Spleen (tissue), 11 donors: ENCODE measurements around the gene MST1. TPM values are rescaled to one million over a fixed set of nuclear protein-coding genes. Genes with fewer than 3 reads are reported as not detected.

Experiments
- DNase-seq: peaks from one replicate; pipeline ENCODE4 v3.0.0-alpha.2; 2020
- H3K27ac ChIP-seq, 8 donors: fragments of 200-600 bp; sonication (generic) in 7 of 8; 1 replicate in 4 of 8; 2 replicates in 4 of 8; pipeline versions ENCODE4 v1.5.0 to v1.8.0; 2016 to 2021; ENCODE audit warnings: inconsistent platforms in 4 of 8, mild to moderate bottlenecking in 4 of 8, moderate library complexity in 1 of 8
- H3K27me3 ChIP-seq, 7 donors: fragments of 200-600 bp; sonication (generic) in 6 of 7; replicated peaks in 1 of 7; 1 replicate in 4 of 7; 2 replicates in 3 of 7; pipeline versions ENCODE4 v1.5.0 to v1.8.0; 2016 to 2021; ENCODE audit warnings: inconsistent platforms in 3 of 7, mild to moderate bottlenecking in 1 of 7
- H3K36me3 ChIP-seq, 6 donors: fragments of 200-600 bp; sonication (generic) in 5 of 6; 1 replicate in 4 of 6; 2 replicates in 2 of 6; pipeline versions ENCODE4 v1.5.0 to v1.8.0; 2016 to 2021; ENCODE audit warnings: inconsistent platforms in 2 of 6
- H3K4me1 ChIP-seq, 6 donors: fragments of 200-600 bp; sonication (generic) in 5 of 6; 1 replicate in 3 of 6; 2 replicates in 3 of 6; pipeline versions ENCODE4 v1.5.0 to v1.8.0; 2016 to 2021; ENCODE audit warnings: inconsistent platforms in 3 of 6
- H3K4me3 ChIP-seq, 8 donors: fragments of 200-600 bp; sonication (generic) in 7 of 8; 1 replicate in 4 of 8; 2 replicates in 4 of 8; pipeline versions ENCODE4 v1.5.0 to v1.8.0; 2016 to 2021; ENCODE audit warnings: inconsistent platforms in 4 of 8, mild to moderate bottlenecking in 4 of 8, moderate library complexity in 2 of 8
- H3K9me3 ChIP-seq, 8 donors: fragments of 200-600 bp; sonication (generic) in 7 of 8; 1 replicate in 4 of 8; 2 replicates in 4 of 8; pipeline versions ENCODE4 v1.5.0 to v1.8.0; 2016 to 2021; ENCODE audit warnings: inconsistent platforms in 4 of 8
- POLR2A ChIP-seq, 3 donors: fragments of 450-650 bp; IDR thresholded peaks; one replicate each; pipeline ENCODE4 v1.5.1; 2017; ENCODE audit warnings: antibody characterized with exemption in 3 of 3, mild to moderate bottlenecking in 1 of 3
- POLR2AphosphoS5 ChIP-seq, 3 donors: sonication (generic); formaldehyde crosslinking; IDR thresholded peaks; one replicate each; pipeline ENCODE4 v1.5.1; 2017; ENCODE audit warnings: antibody characterized with exemption in 3 of 3
- WGBS, 5 donors: extraction: QIAGEN DNeasy Blood & Tissue Kit in 3 of 5; methylation state at CpG; one replicate each; pipeline versions ENCODE4 v1.1.5 to v1.1.7; 2013 to 2018; 5-methylcytosine and 5-hydroxymethylcytosine counted together
- intact Hi-C: fragments of 100-400 bp; cut with DNase I; formaldehyde crosslinking; loops from one replicate; pipeline ENCODE4 v1.15.0; 2023; ENCODE audit warnings: low total_unique reads
- polyA plus RNA-seq, 3 donors: library from polyadenylated mRNA; stranded (reverse); fragments of 200-250 nt; gene quantifications; one replicate each; pipeline ENCODE4 v1.2.1, GENCODE V29; 2013
- total RNA-seq, 7 donors: library from RNA; depleted of rRNA in 3 of 7; stranded (reverse); fragments of >200 nt in 3 of 7; fragmentation: NEBNext Ultra II Directional in 4 of 7; extraction: Animal tissue kit (Norgen Biotek cat#: 25700) in 4 of 7; gene quantifications; one replicate each; pipeline versions ENCODE4 v1.1.0 to v1.2.1, GENCODE V29; 2016 to 2021
- TF ChIP-seq, protein P1 (sequence below), 11 experiments: fragments of 200-600 bp in 7 of 11; fragments of 450-650 bp in 4 of 11; sonication (generic) in 4 of 11; IDR thresholded peaks in 8 of 11; conservative IDR thresholded peaks in 3 of 11; 1 replicate in 7 of 11; 2 replicates in 4 of 11; pipeline versions ENCODE4 v1.4.0 to v1.8.0; 2016 to 2021; ENCODE audit warnings: antibody characterized with exemption in 11 of 11, inconsistent platforms in 4 of 11, mild to moderate bottlenecking in 1 of 11
- donor health status: healthy with polysubstance abuse.
- donor health status: DM: no; HTN: no; CAD: no; lungs with moderate emphysema.
- donor health status: DM: no; HTN: no; CAD: no.
- donor health status: Bipolar disorder and iron deficiency.
- donor health status: healthy.
- donor health status: DM: no; HTN: no; CAD: no.
- donor health status: DM: yes; HTN: yes; CAD: no.

Gene MST1
- total and polyA plus RNA-seq, 10 donors, result 17.0 to 65.8 (median 23.6) TPM

DNA sequence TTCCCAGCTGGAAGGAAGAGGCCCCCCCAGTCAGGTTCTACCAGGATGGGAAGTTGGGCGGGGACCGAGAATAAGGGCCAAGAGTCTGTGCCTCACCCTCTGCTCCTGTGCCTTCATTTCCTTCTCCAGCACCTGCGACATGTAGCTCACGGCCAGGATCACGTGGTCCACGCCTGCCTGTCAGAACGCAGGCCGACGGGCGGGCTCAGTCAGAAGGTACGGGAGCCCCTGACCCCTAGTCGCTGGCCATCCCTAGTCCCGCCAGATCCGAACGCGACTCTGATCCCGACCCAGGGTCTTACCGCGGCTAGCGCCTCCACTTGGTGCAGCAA lies 34.0 kb upstream of the MST1 start:
- TF ChIP-seq POLR2AphosphoS5 (IDR thresholded peaks at IDR 0.05), result no peak
- TF ChIP-seq, protein P1, sequence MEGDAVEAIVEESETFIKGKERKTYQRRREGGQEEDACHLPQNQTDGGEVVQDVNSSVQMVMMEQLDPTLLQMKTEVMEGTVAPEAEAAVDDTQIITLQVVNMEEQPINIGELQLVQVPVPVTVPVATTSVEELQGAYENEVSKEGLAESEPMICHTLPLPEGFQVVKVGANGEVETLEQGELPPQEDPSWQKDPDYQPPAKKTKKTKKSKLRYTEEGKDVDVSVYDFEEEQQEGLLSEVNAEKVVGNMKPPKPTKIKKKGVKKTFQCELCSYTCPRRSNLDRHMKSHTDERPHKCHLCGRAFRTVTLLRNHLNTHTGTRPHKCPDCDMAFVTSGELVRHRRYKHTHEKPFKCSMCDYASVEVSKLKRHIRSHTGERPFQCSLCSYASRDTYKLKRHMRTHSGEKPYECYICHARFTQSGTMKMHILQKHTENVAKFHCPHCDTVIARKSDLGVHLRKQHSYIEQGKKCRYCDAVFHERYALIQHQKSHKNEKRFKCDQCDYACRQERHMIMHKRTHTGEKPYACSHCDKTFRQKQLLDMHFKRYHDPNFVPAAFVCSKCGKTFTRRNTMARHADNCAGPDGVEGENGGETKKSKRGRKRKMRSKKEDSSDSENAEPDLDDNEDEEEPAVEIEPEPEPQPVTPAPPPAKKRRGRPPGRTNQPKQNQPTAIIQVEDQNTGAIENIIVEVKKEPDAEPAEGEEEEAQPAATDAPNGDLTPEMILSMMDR (IDR thresholded peaks at IDR 0.05 in 8 of 11, conservative IDR thresholded peaks at IDR 0.05 in 3 of 11), result no peak
- no peak for TF ChIP-seq POLR2A (IDR thresholded peaks at IDR 0.05)
- 0 to 1% (median 0%) methylated on average over 2 to 20 of the region's 20 CpGs for WGBS, 5 donors
- peak overlapping the region; percentile 87 to 100 (median 92) for H3K4me3 ChIP-seq
- peaks cover 4 to 62% (median 40%) of the 10 kb centered on the region in 6 donors for H3K36me3 ChIP-seq
- DNase-seq, result peak; percentile 93
- intact Hi-C loops, result no loop called here
- no peaks in the 10 kb centered on the region for H3K27me3 ChIP-seq
- H3K27ac ChIP-seq, result peak overlapping the region; percentile 79 to 98 (median 94)
- H3K4me1 ChIP-seq, result peaks cover 26 to 78% (median 45%) of the 10 kb centered on the region in 6 donors
- no peaks in the 10 kb centered on the region for H3K9me3 ChIP-seq

DNA sequence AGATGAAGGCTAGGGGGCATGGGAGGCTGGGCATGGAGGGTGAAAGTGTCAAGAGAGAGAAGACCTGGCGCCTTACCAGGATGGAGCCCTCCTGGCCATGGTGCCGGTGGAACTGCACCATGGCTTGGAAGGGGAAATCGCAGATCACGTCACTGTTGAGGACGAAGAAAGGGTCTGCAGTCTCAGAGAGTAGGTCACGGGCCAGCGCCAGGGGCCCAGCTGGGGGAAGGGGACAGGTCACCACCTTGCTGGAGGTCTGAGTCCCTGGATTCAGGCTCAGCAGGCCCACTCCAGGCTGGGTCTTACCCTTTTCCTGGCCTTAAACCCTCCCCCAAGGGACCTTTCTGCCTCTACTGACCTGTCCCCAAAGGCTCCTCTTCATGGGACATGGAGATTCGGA lies 33.6 kb upstream of the MST1 start:
- Histone ChIP-seq H3K27ac (peak overlapping the region; percentile 79 to 98 (median 94)), H3K9me3 (no peaks in the 10 kb centered on the region), H3K36me3 (peaks cover 3 to 61% (median 36%) of the 10 kb centered on the region in 6 donors), H3K27me3 (no peaks in the 10 kb centered on the region), H3K4me3 (peak overlapping the region in 7 of 8 donors; percentile 87 to 100 (median 92)), H3K4me1 (peaks cover 27 to 82% (median 47%) of the 10 kb centered on the region in 6 donors)
- no peak for TF ChIP-seq POLR2AphosphoS5 (IDR thresholded peaks at IDR 0.05)
- TF ChIP-seq, protein P1 (IDR thresholded peaks at IDR 0.05 in 8 of 11, conservative IDR thresholded peaks at IDR 0.05 in 3 of 11), result no peak
- TF ChIP-seq POLR2A (IDR thresholded peaks at IDR 0.05), result no peak
- DNase-seq, result peak; percentile 83
- 65 to 78% (median 69%) methylated on average over 8 of the region's 8 CpGs for WGBS, 5 donors
- intact Hi-C loops, result no loop called here

DNA sequence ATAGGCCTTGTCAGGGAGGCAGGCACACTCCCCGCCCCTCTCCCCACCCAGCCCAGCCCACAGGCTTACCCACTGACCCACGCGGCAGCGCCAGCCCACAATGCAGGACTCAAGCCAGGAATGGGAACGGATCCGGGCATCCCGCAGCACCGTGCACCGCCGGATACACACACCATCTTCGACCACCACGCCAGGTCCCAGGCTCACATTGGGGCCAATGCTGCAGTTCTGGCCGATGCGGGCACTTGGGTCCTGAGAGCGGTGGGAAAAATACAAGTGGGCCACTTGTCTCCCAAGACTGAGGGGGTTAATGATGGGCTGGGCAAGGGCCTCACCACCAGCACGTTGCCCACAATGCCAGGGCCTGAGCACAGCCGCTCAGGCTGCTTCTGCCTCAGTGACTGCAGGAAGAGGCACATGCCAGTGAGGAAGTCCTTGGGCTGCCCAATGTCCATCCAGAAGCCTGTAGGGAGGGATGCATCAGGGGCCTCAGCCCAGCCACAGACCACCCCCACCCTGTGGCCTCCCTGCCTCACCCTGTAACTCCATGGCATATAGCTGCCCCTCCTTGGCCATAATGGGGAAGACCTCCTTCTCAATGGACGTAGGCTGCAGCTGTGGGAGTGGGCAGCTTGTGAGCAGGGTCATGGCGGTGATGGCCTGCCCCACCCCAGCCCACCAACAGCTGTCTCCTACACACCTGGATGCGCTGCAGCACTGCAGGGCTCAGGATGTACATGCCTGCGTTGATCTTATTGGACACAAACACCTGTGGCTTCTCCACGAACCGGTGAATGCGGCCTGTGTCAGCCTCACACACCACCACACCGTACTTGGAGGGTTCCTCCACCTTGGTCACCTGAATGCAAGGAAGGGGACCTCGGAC lies 32.9 kb upstream of the MST1 start:
- Histone ChIP-seq H3K4me3 (peak overlapping the region in 4 of 8 donors; percentile 88 to 100 (median 95)), H3K4me1 (peaks cover 27 to 82% (median 47%) of the 10 kb centered on the region in 6 donors), H3K36me3 (peaks cover 0 to 61% (median 28%) of the 10 kb centered on the region in 6 donors), H3K9me3 (no peaks in the 10 kb centered on the region), H3K27me3 (no peaks in the 10 kb centered on the region), H3K27ac (peak overlapping the region in 4 of 8 donors; percentile 94 to 98 (median 96))
- peak; percentile 76 for DNase-seq
- TF ChIP-seq, protein P1 (IDR thresholded peaks at IDR 0.05 in 8 of 11, conservative IDR thresholded peaks at IDR 0.05 in 3 of 11), result no peak
- TF ChIP-seq POLR2AphosphoS5 (IDR thresholded peaks at IDR 0.05) (peak; percentile 7 to 65 (median 24)), POLR2A (IDR thresholded peaks at IDR 0.05) (no peak)
- WGBS, 5 donors, result 86 to 93% (median 92%) methylated on average over 17 to 26 of the region's 26 CpGs
- intact Hi-C loops, result no loop called here

GRCh38 chr3:49721596-49721895 lies 32.3 kb upstream of the MST1 start:
- TF ChIP-seq POLR2A (IDR thresholded peaks at IDR 0.05), result no peak
- TF ChIP-seq, protein P1 (IDR thresholded peaks at IDR 0.05 in 8 of 11, conservative IDR thresholded peaks at IDR 0.05 in 3 of 11), result no peak
- TF ChIP-seq POLR2AphosphoS5 (IDR thresholded peaks at IDR 0.05), result no peak
- WGBS, 5 donors, result 79 to 91% (median 90%) methylated on average over 6 to 9 of the region's 9 CpGs
- Histone ChIP-seq H3K9me3 (no peaks in the 10 kb centered on the region), H3K4me3 (no peak overlapping the region), H3K4me1 (peaks cover 27 to 76% (median 47%) of the 10 kb centered on the region in 6 donors), H3K27ac (no peak overlapping the region), H3K27me3 (no peaks in the 10 kb centered on the region), H3K36me3 (peaks cover 0 to 61% (median 25%) of the 10 kb centered on the region in 6 donors)
- no peak for DNase-seq
- intact Hi-C loops, result no loop called here
